HG02884 (cell line): ENCODE measurements around the gene C11orf58.

Experiments used
- ATAC-seq: cut with Tn5 transposase; IDR thresholded peaks from one replicate; pipeline ENCODE4 v1.9.1; 2021; ENCODE audit warnings: mild to moderate bottlenecking, moderate library complexity; ENCODE audit not compliant: unreplicated experiment

C11orf58 gene

DNA sequence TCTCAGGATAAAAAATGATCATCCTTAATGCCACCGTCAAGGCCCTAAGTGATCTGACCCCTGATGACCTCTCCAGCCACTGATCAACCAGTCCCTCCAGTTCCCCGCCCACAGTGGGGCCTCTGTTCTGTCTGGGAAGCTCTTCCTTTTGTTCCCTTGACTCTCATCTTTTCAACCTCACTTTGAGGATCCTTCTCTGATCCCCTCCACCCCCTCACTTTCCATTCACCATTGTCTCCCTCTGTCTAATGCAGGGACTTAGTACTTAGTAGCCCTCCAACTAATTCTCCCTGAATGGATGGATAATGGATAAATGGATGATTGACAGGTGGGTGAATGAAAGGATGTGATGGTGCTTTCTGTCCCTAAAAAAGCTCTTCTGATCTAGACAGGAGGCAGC, 45.6 kb downstream of the C11orf58 start:
- ATAC-seq, result no peak

DNA sequence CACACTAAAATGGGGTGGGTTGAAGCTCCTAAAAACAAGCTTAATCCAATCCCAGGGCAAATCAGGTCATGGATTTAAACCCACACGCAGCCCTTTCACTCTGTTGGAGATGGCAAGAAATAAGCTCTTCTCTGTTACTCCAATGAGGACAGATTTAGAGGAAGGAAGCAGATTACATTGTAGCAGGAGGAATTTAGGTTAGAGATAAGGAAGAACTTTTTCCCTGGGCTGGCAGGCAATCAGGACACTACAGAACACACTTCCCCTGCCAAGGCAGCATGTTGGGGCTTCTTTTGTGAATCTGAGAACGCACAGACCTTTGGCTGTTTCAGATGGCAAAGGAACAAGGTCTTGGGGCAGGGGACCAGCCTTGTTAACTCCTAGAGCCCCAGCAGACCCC, 46.2 kb downstream of the C11orf58 start:
- ATAC-seq, result no peak

DNA sequence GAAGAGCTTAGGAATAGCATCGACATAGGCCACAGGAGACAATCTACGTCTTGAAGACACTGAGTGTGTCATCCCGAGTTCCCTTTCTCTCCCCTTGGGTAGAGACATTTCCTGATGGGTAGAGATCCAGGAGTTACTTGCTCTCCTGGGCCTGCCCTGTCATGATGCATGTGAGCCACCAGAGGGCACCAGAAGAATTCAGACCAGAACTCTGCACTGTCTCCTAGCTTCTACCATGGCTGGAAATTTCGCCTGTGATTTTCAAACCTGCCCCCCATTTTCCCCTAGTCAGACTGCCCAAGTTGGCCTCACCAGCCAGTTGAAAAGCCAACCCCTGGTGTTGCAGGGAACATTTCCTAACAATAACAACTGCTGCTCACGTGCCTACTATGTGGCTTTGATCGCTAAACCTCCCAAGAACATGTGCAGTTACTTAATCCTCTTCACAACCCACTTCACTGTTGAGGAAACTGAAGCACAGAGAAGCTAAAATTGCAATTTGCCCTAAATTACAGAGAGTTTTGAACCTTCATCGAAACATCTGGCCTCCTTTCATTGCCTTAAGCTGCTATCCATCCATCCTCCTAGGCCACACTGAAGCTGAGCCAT, 47.2 kb downstream of the C11orf58 start:
- peak; percentile 81 for ATAC-seq

- ATAC-seq, result no peak
Observed at GRCh38 chr11:16786131-16786530, 47.7 kb downstream of the C11orf58 start.

DNA sequence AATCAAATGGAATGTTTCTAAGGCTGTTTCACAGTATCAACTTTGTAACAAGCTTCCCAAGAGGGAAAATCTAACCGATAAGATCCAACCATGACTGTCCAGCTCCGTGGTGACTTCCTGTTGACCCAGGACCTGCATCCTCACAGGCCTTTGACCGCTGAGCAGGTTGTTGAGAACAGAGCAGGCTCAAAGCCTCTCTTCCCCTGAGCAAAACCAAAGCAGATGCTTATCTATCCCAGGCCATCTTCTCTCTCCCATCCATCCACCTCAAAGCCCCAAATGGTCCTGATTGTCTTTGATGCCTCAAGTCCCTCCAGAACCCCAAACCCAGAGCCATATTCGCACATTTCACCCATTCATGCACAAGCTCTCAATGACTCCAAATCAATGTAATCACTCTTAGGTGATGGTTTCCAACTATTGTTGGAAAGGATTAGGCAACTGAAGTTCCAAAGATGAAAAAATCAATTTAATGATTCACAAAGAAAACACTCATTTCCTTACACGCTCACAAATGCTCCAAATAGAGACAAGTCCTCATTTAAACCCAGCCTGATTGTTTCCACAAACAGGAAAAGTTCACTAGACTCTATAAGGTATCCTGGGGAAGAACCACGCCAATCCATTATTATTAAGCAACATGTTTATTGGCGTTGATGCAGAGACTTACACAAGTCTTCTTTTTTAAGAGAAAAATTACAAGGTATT, 48.7 kb downstream of the C11orf58 start:
- no peak for ATAC-seq

DNA sequence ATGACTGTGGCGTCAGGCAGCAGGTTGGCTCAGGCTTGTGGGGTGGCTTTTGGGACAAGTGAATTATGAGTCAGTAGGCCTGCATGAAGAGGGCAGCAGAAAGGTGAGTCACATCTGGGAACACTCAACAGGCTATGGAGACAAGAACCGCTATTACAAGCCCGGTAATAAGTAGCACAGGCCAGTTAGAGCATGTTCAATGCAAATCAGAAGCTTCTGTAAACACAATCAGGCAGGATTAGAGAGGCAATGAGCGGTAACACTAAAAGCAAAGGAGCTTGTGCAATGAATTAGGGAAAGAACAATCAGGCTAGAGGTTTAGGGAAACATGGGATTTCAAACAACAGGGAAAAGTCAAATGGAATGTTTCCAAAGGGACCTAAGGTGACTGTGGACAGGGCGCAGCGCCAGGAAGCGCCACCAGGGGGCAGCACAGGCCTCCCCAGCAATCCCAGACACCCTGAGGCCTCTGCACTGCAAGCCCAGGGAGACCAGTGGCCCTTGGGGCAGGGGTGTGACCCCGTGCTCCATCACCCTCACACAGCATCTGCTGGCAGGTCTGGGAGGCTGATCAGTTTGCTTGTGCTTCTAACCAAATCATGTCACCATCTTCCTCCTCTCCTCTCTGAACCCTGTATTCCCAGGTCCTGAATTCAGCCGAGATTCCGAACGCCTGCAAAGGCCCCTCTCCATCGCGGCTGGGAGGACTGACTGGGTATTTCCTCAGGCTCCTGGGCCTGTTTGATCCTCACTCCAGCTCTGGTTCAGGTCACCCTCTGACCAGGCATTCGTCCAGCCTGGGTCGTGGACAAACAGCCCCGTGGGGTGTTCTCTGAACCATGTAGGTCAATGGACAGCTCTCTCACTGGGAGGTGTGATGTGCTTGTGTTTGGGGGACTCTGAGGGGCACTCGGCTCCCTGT, 50.0 kb downstream of the C11orf58 start:
- ATAC-seq, result peak; percentile 69

DNA sequence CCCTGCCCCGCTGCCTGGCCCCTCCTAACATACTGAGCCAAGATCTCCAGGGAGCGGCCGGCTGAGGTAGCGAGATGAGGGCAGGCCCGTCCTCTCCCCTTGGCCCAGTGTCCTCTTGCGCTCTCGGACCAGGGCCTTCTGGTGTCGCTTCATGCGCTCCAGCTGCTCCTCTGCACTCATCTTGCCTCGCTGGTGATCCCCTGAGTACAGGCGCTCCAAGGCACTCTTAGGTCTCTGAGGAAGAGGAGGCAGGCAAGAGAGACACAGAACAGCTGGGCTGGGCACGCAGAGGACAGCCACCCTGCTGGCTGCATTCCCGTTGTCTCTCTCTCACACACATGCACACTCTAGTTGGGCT, 50.6 kb downstream of the C11orf58 start:
- no peak for ATAC-seq

DNA sequence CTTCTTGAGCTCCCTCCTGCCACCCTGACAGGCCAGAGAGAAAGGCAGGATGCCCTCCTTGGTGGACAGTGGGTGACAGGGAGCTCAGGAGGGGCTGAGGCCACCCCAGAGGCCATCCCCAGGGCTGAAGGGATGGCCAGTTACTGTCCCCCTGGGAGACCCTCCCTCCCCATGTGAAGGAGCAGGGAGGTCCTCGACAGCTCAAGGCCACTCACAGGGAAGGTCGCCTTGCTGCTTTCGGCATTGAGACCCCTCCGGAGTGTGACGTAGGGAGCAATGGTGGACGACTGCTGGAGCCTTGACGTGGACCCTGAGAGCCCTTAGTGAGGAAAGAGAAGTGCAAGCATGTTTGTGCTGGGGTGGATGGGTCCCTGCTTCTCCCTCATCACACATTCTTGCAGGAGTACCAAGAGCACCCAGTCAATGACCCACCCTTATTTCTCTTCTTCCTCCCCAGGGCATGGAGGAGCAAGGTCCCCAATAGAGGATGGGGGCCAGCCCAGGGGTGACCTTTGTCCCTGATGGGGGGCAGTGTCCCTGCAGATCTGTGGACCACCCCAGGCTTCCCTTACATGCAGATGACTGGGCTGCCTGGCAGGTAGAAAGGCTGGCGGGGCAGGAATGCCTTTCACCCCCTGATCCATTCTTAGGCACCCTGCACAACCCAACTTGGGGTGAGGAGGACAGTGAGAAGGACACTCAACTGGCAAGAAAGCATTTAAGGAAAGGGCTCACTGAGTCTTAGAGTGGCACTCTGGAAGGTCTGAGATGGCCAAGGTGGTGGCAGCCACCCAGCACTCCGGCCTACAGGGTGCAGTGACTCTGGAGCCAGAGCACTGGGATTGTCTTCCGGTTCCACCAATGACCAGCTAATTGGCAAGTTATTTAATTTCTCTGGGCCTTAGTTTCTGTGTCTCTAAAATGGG, 51.4 kb downstream of the C11orf58 start:
- no peak for ATAC-seq

- no peak for ATAC-seq
Observed at GRCh38 chr11:16790486-16791190, 52.2 kb downstream of the C11orf58 start.

GRCh38 chr11:16791191-16791961, 52.9 kb downstream of the C11orf58 start:
- no peak for ATAC-seq

- ATAC-seq, result no peak
Observed at GRCh38 chr11:16792426-16792825, 54.0 kb downstream of the C11orf58 start.

- no peak for ATAC-seq
Observed at GRCh38 chr11:16793009-16793408, 54.6 kb downstream of the C11orf58 start.

GRCh38 chr11:16793511-16793910, 55.1 kb downstream of the C11orf58 start:
- ATAC-seq, result no peak

DNA sequence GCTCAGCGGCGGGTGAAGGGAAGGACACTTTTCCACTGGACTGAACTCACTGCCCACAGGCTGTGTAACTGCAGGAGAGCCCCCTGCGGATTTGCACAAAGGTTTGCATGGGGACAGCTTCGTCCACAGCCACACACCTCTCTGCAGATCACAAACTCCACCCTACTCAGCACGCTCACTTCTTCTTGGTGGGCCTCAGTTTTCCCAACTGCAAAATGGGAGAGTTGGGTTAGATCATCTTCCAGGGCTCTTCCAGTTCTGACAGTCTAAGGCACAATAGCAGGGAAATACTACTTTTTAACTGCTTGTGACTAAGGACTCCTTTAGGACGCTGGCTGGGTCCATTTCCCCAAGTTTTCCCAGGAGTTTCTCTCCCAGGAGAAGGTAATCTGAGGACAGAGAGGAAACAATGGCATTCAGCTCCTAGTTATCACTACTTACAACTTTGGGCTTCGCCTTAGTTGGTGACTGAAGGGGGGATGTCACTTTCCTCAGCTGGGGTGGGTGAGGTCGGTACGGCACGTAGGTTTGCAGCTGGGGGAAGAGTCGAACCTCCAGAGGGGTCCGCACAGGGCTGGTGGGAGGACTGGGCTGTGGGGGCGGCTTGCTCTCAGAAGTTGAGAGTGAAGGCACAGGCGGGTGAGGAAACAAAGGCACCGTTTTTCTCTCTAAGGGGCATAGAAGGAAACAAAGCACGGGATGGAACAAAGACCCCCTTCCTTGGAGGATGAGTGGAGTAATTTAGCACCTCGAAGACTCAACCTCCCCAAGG, 55.8 kb downstream of the C11orf58 start:
- no peak for ATAC-seq

GRCh38 chr11:16795146-16795545, 56.7 kb downstream of the C11orf58 start:
- no peak for ATAC-seq

- ATAC-seq, result no peak
Observed at GRCh38 chr11:16796311-16796710, 57.9 kb downstream of the C11orf58 start.

- no peak for ATAC-seq
Observed at GRCh38 chr11:16797776-16798175, 59.3 kb downstream of the C11orf58 start.

- no peak for ATAC-seq
Observed at GRCh38 chr11:16799221-16799620, 60.8 kb downstream of the C11orf58 start.

DNA sequence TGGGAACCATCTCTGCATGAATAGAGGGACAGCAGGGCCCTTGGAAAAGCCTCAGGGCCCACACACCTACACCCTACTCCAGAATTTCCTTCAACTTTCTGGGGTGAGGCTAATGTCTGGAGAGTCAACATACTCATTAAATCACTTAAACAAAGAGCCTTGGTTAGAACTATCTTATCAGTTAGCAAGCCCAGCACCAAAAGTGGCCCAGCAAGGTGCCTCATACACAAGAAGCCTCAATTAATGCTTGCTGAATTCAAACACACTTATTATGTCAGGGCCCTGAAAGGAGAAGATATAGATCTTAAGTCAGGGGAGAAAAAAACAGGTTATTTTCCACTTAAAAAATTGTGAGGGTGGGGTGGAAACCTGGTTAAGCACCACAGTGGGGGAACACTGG, 61.4 kb downstream of the C11orf58 start:
- no peak for ATAC-seq
